ENCODE measurements around the gene ADRM1.

ADRM1 gene

DNA sequence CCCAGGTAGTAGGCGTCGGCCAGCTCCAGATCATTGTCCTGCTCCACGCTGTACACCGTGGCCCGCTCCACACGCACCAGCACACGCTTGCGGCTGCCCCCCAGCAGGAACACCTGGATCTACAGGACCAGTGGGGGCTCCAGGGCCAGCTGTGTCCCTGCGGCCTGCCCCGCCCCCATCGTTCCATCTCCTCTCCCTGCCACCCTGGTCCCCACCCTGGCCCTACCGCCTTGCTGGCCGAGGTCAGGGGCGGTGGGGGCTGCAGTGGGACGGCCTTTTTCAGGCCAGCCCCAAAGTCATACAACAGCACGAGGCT lies 9.8 kb downstream of the ADRM1 start:
- Histone ChIP-seq H3K4me3 (ENCODE audit: low read depth, low read length) (no peak overlapping the region), H3K9ac (no peak overlapping the region), H2AFZ (no peak overlapping the region), H3K4me1 (no peaks in the 10 kb centered on the region), H3K27ac (no peak overlapping the region), H3K36me3 (ENCODE audit: control insufficient read depth, insufficient read depth, low read length) (no peaks in the 10 kb centered on the region), H3K9me3 (ENCODE audit: control insufficient read depth, low read length) (no peaks in the 10 kb centered on the region), H3K27me3 (ENCODE audit: control insufficient read depth, insufficient read depth, low read length) (no peaks in the 10 kb centered on the region), H3K79me2 (no peaks in the 10 kb centered on the region), H3K4me2 (ENCODE audit: low read length) (no peak overlapping the region)
- TF ChIP-seq, protein P1, sequence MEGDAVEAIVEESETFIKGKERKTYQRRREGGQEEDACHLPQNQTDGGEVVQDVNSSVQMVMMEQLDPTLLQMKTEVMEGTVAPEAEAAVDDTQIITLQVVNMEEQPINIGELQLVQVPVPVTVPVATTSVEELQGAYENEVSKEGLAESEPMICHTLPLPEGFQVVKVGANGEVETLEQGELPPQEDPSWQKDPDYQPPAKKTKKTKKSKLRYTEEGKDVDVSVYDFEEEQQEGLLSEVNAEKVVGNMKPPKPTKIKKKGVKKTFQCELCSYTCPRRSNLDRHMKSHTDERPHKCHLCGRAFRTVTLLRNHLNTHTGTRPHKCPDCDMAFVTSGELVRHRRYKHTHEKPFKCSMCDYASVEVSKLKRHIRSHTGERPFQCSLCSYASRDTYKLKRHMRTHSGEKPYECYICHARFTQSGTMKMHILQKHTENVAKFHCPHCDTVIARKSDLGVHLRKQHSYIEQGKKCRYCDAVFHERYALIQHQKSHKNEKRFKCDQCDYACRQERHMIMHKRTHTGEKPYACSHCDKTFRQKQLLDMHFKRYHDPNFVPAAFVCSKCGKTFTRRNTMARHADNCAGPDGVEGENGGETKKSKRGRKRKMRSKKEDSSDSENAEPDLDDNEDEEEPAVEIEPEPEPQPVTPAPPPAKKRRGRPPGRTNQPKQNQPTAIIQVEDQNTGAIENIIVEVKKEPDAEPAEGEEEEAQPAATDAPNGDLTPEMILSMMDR (IDR thresholded peaks at IDR 0.05): no peak

- no peaks in the 10 kb centered on the region for H3K9me3 ChIP-seq (ENCODE audit: control insufficient read depth, low read length)
- no peak overlapping the region for H3K4me3 ChIP-seq (ENCODE audit: low read depth, low read length)
- no peak overlapping the region for H2AFZ ChIP-seq
- H3K27me3 ChIP-seq (ENCODE audit: control insufficient read depth, insufficient read depth, low read length): no peaks in the 10 kb centered on the region
- no peak overlapping the region for H3K27ac ChIP-seq
- no peak overlapping the region for H3K9ac ChIP-seq
- H3K4me1 ChIP-seq: no peaks in the 10 kb centered on the region
- no peaks in the 10 kb centered on the region for H3K36me3 ChIP-seq (ENCODE audit: control insufficient read depth, insufficient read depth, low read length)
- TF ChIP-seq, protein P1 (IDR thresholded peaks at IDR 0.05): no peak
- no peaks in the 10 kb centered on the region for H3K79me2 ChIP-seq
- no peak overlapping the region for H3K4me2 ChIP-seq (ENCODE audit: low read length)
Observed at GRCh38 chr20:62313021-62313420, 10.2 kb downstream of the ADRM1 start.

DNA sequence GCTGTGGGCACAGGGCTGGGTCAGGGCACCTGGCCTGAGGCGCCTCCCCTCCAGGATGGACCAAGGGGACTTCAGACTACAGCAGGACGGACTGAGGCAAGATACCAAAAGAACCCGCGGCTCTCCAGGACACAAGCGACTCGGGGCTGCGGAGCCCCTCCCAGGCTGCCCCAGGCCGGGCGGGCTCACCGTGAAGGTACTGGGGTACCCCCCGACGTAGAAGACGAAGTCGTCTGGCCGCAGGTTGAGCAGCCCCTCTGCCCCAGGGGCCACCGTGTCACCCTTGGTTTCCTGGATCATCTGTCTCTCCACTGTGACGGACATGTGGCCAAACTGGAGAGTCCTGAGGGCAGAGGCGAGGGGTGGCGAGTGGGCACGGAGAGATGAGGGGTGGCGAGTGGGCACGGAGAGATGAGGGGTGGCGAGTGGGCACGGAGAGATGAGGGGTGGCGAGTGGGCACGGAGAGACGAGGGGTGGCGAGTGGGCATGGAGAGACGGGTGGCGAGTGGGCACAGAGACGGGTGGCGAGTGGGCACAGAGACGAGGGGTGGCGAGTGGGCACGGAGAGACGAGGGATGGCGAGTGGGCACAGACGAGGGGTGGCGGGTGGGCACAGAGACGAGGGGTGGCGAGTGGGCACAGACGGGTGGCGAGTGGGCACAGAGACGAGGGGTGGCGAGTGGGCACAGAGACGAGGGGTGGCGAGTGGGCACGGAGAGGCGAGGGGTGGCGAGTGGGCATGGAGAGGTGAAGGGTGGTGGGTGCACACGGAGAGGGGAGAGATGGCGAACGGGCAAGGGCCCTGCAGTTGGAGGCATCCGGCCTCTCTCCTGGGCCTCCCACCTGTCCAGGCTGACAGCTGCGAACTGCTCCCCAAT lies 10.9 kb downstream of the ADRM1 start:
- H3K4me3 ChIP-seq (ENCODE audit: low read depth, low read length): no peak overlapping the region
- TF ChIP-seq, protein P1 (IDR thresholded peaks at IDR 0.05): no peak
- no peak overlapping the region for H3K4me2 ChIP-seq (ENCODE audit: low read length)
- H3K9me3 ChIP-seq (ENCODE audit: control insufficient read depth, low read length): no peaks in the 10 kb centered on the region
- H3K27ac ChIP-seq: no peak overlapping the region
- H3K9ac ChIP-seq: no peak overlapping the region
- H3K4me1 ChIP-seq: no peaks in the 10 kb centered on the region
- no peaks in the 10 kb centered on the region for H3K36me3 ChIP-seq (ENCODE audit: control insufficient read depth, insufficient read depth, low read length)
- no peak overlapping the region for H2AFZ ChIP-seq
- no peaks in the 10 kb centered on the region for H3K27me3 ChIP-seq (ENCODE audit: control insufficient read depth, insufficient read depth, low read length)
- no peaks in the 10 kb centered on the region for H3K79me2 ChIP-seq

GRCh38 chr20:62314339-62314638 lies 11.5 kb downstream of the ADRM1 start:
- H3K9ac ChIP-seq: no peak overlapping the region
- no peaks in the 10 kb centered on the region for H3K9me3 ChIP-seq (ENCODE audit: control insufficient read depth, low read length)
- H2AFZ ChIP-seq: no peak overlapping the region
- TF ChIP-seq, protein P1 (IDR thresholded peaks at IDR 0.05): no peak
- H3K79me2 ChIP-seq: no peaks in the 10 kb centered on the region
- no peak overlapping the region for H3K4me3 ChIP-seq (ENCODE audit: low read depth, low read length)
- H3K27ac ChIP-seq: no peak overlapping the region
- no peaks in the 10 kb centered on the region for H3K4me1 ChIP-seq
- no peak overlapping the region for H3K4me2 ChIP-seq (ENCODE audit: low read length)
- no peaks in the 10 kb centered on the region for H3K36me3 ChIP-seq (ENCODE audit: control insufficient read depth, insufficient read depth, low read length)
- H3K27me3 ChIP-seq (ENCODE audit: control insufficient read depth, insufficient read depth, low read length): no peaks in the 10 kb centered on the region

DNA sequence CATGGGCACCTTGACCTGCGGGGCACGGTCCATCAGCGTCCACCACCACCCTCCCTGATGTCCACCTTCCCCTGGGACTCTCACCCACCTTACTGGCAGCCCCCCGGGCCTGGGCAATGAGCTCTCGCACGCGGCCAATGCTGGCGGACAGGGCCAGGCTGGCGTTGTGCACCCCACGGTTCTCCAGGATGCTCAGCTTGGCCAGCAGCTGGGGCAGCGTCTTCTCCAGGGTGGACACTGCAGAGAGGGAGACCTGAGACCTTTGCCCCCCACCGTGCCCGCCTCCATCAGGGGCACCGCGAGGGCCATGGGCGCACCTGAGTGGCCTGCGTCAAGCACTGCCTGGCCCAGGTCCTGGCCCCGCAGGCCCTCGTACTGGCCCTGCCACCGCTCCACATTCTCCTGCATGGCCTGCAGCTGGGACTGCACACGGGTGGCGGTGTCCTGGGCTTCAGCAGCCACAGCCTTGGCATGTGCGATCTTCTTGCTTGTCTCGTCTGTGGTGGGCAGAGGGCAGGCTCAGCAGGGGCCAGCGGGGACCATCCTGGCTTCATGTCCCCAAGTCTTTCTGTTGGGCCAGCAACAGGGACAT lies 12.0 kb downstream of the ADRM1 start:
- H3K79me2 ChIP-seq: no peaks in the 10 kb centered on the region
- TF ChIP-seq, protein P1 (IDR thresholded peaks at IDR 0.05): no peak
- H3K36me3 ChIP-seq (ENCODE audit: control insufficient read depth, insufficient read depth, low read length): no peaks in the 10 kb centered on the region
- H3K4me1 ChIP-seq: no peaks in the 10 kb centered on the region
- no peak overlapping the region for H3K4me2 ChIP-seq (ENCODE audit: low read length)
- H3K27me3 ChIP-seq (ENCODE audit: control insufficient read depth, insufficient read depth, low read length): no peaks in the 10 kb centered on the region
- no peak overlapping the region for H2AFZ ChIP-seq
- no peak overlapping the region for H3K4me3 ChIP-seq (ENCODE audit: low read depth, low read length)
- no peaks in the 10 kb centered on the region for H3K9me3 ChIP-seq (ENCODE audit: control insufficient read depth, low read length)
- H3K27ac ChIP-seq: no peak overlapping the region
- no peak overlapping the region for H3K9ac ChIP-seq
